COLO668 (cell line): ENCODE results near the gene PRKG2.
"Not testable (repeated sequence)": the region's sequence is repeated elsewhere in the genome, so short reads cannot be mapped to it uniquely, and the experiment has no call there.

Experiments
- DNase-seq: peaks from one replicate; lab custom pipeline; 2025; ENCODE audit not compliant: unreplicated experiment; lab: John Stamatoyannopoulos, UW

PRKG2 gene

DNA sequence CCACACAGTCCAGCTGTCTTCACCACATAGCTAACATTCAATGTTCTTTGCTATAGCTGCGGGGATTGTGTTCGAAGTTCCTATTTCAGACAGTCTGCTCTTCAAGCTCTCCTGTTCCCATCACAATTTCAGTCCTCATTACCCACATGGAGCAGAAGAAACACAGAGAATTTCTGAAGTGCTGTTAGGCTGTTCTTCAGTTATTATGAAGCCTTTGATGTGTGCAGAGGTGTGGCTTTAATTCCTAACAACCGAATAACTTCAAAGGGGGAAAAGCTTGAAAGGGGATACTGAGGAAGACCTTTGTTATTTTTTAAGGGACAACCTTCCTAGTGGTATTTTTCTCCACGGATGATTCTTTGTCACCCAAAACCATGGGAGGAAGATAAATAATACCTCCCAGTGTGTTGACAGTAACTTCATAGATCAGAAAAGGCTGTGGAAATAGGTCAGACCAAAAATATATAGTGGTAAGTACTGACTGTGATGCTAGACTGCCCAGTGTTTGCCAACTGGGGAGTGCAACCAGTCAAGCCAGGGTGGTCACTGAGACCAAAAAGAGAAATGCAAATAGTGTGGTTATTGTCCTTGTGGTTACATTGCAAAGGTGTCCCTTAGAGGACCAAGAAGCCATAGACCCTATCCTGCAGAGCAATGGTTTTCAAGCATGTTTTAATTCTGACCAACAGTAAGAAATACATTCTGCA lies 52.1 kb downstream of the PRKG2 start:
- no peak for DNase-seq

DNA sequence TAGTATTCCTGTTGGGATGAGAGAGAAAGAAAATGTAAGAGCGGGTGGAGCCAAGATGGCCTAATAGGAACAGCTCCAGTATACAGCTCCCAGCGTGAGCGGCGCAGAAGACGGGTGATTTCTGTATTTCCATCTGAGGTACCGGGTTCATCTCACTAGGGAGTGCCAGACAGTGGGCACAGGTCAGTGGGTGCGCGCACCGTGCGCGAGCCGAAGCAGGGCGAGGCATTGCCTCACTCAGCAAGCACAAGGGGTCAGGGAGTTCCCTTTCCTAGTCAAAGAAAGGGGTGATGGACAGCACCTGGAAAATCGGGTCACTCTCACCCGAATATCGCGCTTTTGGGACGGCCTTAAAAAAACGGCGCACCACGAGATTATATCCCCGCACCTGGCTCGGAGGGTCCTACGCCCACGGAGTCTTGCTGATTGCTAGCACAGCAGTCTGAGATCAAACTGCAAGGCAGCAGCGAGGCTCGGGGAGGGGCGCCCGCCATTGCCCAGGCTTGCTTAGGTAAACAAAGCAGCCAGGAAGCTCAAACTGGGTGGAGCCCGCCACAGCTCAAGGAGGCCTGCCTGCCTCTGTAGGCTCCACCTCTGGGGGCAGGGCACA lies 61.2 kb downstream of the PRKG2 start:
- not testable (repeated sequence) for DNase-seq

DNA sequence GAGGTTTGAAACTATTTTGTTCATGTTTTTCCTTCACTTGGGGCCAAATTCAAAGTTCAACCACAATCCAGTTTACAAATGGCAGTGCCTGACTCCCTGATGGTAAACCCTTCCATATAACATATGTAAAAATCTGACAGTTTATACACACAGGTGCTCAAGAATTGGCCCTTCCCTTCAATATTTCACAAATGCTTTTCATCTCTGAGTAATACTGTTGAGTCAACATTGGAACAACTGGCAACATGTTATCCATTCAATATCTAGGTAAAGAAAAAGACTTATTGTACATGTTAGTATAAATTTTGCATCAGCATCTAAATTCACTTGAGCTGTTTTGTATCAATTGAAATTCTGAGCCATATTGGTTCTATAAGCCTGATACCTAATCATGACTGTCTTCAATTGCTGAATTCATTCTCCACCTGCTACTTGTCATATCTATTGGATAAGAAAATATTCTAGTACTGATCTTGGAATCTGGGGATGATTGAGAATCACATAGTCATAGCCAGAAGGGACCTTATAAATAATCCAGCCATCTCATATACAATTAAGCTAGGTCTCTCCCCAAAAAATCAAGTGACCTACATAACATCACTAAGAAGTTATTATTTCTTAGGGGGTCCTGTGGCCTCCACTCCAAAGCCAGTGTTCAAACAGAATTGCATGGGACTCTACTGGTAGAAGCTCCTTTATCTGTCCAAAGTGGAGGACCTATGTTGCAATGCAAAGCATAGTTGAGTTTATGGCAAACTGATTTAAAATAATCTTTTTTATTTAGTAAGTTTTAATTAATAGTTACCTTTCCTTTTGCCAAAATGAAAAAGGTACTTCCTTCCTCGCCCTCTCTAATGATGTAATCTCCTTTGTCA lies 61.9 kb downstream of the PRKG2 start:
- no peak for DNase-seq

DNA sequence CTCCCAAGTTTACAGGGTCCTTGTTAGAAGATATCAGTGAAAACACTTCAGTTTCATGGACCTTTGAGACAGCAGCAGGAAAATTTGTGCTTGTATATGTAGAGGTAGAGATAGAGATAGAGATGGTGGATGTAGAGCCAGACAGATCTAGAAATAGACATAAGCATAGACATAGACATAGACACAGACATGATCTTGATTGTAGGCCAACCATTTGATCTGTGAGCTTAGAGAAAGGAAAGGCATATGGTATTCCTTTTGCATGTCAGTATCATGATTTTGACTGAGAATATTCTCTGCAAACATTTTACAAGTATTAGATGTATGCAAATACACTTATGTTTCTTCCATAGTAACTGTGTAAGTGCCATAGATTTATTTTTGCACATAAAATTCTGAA lies 65.0 kb downstream of the PRKG2 start:
- no peak for DNase-seq

DNA sequence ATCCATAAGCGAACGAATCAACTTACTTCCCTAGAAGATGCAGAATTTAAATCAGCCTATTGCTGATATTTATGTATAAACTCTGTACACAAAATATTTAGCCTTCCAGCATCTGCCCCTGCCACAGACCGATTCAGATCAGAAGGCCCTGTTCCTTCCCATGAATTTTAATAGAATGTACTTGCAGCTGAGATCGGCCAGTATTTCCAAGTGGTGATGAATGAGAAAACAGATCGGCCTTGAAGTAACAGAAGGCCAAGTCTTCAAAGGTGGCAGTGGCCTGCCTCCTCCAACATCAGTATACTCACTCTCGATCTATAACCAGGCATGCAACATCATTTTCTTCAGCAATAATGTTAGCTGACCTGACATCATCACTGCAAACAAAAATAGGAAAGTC lies 66.4 kb downstream of the PRKG2 start:
- DNase-seq, result no peak

DNA sequence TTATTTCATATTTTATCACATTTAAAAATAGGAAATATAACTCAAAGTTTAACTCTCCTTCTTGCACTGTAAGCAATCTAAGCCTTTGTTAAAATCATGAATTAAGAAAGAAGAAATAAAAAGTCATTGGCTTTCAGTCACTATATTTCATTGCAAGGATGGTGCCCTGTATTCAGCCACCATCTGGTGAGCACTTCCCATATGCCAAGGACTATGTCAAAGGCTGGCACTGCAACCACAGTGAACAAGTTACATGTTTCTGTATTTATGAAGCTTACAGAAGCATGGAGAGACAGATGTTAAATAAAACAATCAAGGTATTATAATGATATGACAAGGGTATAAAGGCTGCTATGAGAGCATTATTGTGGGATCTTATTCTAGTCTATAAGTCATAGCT lies 68.6 kb downstream of the PRKG2 start:
- no peak for DNase-seq

DNA sequence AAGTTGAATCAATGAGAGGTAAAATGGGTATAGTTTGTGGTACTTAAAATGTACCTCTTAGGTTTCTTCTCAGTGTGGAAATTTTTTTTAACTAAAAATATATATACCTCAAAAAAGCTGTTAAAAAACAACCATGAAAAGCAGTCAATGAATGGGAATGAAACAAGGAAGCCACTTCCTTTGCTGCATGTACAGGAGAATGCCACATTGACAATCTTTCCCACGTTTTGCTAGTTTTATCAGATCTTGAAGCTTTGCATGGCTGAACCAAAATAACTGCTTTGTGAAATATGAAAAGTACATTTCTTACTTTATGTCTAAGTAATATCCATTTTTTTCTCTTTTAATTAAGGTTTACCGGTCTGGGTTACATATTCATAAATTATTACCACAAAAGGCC lies 71.8 kb downstream of the PRKG2 start:
- DNase-seq, result no peak

DNA sequence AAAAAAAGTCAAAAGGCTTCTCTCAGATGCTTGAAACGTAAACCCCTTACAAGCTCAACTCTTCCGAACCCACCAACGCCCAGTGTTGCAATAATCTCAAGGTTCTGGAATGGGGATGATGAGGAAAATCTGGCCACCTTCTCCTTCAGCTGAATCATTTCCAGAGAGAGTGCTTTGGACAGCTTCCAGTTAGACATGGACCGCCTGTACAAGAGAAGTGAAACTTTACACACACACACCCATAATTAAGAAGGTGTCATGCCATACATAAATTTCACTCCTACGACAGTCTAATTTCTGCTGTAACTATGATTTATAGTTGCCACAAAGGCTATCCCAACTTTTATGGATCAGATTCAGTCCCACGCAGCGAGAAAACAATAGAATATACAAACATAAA lies 72.3 kb downstream of the PRKG2 start:
- DNase-seq, result no peak

DNA sequence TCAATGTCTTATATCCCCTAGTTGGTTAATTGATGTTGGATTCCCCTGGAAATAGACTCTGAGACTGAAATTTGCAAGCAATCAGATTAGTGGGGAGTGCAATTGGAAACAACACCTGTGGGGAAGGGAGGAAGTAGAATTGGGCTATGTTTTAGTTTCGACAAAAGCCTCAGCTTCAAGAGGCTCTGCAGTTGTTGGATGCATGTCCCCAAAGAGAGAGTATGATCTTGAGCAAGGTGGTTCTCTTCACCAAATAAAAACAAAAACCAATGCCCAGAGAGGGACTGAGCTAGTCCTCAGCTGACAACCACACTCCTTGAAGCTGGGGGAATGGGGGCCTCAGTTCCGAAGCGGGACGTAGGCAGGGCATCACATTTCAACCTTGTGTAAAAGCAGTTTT lies 77.1 kb downstream of the PRKG2 start:
- DNase-seq, result no peak

DNA sequence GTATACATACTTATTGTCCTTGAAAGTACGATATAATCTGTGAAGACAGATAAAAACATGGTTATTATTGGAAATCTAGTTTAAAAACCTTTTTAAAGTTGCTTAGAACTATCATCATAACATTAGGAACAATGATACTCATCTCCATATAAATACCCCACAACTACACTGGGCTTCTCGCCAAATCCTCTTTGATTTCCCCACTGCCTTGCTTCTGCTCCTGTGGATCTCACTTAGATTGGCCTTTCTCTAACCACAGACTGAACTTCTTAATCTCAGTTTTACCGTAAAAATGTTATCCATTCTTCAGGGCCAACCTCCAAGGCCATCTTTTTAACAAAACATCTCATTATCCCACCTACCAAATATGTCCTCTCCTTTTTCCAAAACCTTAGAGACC lies 77.6 kb downstream of the PRKG2 start:
- no peak for DNase-seq

DNA sequence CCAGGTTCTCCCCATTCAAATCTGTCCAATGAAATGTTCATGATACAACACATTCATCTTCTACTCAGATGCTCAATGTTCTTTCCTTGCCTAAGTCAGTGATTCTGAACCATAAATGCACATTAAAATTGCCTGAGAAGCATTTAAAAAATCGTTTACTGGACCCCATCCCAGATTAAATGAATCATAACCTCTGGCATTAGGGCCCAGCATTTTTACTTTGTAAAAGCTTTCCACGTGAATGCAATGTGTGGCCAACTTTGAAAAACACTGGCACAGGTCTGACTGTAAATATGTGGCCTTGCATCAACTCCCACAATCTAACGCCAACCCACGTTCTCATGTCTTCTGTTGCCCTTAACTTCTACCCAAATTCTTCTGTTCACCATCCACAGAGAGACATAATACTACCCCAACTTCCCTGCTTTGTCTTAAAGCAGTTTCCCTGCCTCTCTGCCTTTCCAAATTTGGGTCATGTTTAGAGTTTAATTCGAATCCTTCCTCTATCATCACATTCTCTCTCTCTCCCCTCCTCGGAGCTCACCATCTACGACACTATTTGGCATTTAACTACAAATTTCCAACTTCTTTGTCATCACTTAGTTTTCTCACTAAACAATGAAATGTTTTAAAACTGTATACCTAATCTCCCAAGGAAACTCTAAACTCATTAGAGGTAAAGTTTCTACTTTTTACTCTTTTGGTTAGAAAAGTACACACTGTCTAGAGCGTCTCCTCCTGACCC lies 78.7 kb downstream of the PRKG2 start:
- DNase-seq, result no peak

DNA sequence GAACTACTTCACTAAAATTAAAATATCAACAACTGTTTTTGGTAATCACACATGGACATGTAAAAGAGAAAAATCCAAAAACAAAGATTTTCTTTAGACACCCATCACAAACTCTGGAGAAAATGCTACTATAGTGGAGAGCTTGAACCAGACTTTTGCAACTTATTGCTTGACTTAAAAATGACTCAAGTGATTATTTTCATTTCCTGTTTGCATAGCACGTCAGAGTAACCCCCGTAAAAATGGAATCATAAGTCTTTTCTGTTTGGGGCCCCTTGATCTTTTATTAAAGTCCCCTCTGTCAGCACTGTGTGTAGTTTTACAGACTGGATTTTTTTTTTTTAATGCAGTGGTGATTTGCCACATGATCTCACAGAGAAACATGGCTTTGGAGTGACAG lies 79.5 kb downstream of the PRKG2 start:
- DNase-seq, result no peak

DNA sequence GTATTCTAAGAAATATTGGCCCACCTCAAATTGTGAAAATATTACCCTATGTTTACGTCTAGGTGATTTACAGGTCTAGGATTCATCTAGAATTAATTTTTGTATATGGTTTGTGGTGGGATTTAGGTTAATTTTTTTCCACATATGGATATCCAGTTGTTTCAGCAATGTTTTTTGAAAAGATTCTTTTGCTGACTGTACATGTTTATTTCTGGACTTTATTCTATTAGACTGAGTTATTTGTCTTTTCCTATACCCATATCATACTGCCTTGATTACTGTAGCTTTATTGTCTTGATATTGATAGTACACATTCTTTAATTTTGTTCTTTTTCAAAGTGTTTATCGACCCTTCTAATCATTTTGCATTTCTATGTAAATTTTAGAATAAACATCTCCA lies 83.5 kb downstream of the PRKG2 start:
- DNase-seq, result no peak

DNA sequence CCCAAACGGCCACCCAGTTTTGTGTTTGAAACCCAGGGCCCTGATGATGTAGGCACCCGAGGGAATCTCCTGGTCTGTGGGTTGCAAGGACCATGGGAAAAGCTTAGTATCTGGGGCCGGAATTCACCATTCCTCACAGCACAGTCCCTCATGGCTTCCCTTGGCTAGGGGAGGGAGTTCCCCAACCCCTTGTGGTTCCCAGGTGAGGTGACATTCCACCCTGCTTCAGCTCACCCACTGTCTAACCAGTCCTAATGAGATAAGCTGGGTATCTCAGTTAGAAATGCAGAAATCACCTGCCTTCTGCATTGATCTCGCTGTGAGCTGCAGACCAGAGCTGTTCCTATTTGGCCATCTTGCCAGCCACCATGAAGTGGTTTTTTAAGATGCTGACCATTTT lies 84.0 kb downstream of the PRKG2 start:
- DNase-seq, result no peak

DNA sequence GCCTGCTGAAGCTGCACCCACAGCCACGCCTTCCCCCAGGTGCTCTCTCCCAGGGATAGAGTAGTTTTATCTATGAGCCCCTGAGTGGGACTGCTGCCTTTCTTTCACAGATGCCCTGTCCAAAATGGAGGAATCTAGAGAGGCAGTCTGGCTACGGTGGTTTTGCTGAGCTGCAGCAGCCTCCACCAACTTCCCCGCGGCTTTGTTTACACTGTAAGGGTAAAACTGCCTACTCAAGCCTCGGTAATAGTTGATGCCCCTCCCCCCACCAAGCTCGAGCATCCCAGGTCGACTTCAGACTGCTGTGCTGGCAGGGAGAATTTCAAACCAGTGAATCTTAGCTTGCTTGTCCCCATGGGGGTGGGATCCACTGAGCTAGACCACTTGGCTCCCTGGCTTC lies 84.5 kb downstream of the PRKG2 start:
- DNase-seq, result peak; percentile 15

DNA sequence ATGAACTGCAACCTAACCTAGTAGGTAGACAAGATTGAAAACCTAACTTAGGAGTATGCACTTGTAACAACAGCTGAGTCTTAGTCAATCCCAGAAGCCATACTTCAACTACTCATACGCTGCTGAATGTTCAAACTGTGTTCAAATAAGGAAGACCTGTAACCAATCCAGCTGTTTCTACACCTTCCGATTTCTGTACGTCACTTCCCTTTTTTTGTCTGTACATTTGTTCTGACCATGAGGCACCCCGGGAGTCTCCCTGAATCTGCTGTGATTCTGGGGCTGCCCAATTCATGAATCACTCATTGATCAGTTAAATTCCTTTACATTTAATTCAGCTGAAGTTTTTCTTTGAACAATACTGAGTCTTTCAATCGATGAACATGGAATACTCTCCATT lies 95.0 kb downstream of the PRKG2 start:
- no peak for DNase-seq

DNA sequence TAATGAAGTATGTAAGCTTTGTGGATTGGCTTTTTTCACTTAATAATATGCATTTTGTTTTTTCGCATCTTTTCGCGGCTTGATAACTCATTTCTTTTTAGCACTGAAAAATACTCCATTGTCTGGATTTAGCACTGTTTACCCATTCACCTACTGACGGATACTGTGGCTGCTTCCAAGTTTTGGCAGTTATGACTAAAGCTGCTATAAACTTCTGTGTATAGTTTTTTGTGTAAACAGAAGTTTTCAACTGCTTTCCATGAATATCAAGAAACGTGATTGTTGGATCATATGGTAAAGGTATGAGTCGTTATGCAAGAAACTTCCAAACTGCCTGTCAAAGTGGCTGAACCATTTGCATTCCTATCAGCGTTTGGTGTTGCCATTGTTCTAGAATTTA lies 96.9 kb downstream of the PRKG2 start:
- no peak for DNase-seq

DNA sequence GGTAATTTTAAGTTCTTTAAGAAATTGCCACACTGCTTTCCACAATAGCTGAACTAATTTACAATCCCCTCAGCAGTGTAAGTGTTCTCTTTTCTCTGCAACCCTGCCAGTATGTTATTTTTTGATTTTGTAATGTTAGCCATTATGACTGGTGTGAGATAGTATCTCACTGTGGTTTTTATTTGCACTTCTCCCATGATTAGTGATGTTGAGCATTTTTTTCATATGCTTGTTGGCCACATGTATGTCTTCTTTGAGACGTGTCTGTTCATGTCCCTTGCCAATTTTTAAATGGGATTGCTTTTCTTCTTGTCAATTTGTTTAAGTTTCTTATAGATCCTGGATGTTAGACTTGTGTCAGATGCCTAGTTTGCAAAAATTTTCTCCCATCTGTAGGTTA lies 98.5 kb downstream of the PRKG2 start:
- DNase-seq, result no peak

DNA sequence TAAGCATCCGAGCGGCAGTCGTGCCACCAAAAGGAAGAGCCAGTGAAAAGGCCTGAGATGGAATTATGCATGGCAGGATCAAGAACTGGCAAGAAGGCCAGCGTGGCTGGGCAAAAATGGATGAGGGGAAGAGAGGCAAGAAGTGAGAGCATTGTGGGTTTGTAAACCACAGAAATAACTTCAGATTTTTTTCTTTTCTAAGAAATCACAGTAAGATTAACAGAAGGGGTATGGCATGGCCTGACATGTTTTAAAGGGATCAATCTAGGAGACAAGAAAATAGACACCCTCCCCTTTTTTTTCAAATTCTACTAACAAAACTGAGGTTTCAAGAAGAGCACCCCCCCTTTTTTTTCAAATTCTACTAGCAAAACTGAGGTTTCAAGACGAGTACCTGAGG lies 102.0 kb downstream of the PRKG2 start:
- DNase-seq, result no peak

DNA sequence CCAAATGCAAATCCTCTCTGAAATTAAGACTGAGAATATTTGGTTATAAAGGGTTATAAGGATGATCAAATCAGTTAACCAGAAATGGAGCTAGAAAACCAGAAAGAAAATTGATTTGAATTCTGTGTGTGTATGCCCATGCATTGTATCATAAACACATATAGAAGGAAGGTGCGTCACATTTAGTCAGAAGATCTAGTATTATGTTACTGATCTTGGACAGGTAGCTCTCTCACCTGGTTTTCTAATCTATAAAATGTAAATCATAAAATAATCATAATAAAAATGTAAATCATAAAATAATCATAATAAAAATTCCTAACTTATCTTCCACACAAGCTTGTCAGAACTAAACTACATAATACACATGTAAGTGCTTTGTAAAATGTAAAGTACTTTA lies 105.7 kb downstream of the PRKG2 start:
- DNase-seq, result no peak

DNA sequence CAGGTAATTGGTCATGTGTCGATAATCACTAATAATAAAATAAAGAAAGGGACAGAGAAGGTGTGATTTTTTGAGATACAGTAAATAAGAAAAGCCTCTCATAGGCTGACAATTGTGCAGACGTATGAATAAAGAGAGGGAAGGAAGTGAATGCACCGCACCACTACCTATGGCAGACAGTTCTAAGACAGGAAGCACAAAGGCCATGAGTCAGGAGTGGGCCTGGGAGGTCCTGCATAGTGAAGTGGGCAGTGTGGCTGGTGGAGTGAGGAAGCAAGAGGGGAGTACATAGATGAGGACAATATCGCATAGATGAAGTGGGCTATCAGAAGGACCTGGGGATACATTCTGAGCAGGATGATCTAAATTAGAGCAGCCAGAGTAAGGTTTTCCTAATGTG lies 108.9 kb downstream of the PRKG2 start:
- DNase-seq, result no peak

DNA sequence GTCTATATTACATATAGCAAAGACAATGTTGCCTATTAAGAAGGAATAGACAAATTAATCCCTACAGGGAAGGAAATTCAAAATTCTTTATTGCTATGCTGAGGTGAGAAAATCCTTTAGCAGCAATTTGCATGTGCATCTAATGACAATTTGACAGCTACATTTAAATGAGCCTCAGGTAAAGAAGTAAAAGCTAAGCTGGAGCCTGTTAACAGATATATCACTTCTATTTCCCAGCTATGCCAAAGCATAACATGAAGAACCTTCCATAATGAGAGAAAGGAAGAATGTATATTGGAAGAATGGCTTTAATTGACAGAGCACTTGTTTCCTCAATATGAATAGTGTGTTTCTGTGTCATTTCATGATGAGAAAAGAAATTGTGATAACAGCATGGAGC lies 112.9 kb downstream of the PRKG2 start:
- DNase-seq, result no peak
